ENCODE results near the gene NEU4. TPM values are rescaled to one million over a fixed set of nuclear protein-coding genes. Genes with fewer than 3 reads are reported as not detected.
A peak's percentile ranks its signal among the peaks of the same experiment; 100 is the strongest.

The NEU4 gene
- total and polyA plus RNA-seq, 2 of the 4 experiments (the other 2 are of a cell fraction): not detected

- no peak overlapping the region for H2BK120ac ChIP-seq (ENCODE audit: low read depth, low read length)
- no peak overlapping the region for H2BK5ac ChIP-seq (ENCODE audit: low read depth, low read length, poor library complexity, severe bottlenecking)
- no peak overlapping the region for H3K4ac ChIP-seq (ENCODE audit: low read depth, low read length)
- H2BK20ac ChIP-seq (ENCODE audit: low read depth, low read length): no peak overlapping the region
- no peaks in the 10 kb centered on the region for H3K9me3 ChIP-seq (ENCODE audit: control insufficient read depth, insufficient read depth, low read length)
- TF ChIP-seq SMC3 (IDR thresholded peaks at IDR 0.05; ENCODE audit: low read depth, low read length): no peak
- TF ChIP-seq, protein P1, sequence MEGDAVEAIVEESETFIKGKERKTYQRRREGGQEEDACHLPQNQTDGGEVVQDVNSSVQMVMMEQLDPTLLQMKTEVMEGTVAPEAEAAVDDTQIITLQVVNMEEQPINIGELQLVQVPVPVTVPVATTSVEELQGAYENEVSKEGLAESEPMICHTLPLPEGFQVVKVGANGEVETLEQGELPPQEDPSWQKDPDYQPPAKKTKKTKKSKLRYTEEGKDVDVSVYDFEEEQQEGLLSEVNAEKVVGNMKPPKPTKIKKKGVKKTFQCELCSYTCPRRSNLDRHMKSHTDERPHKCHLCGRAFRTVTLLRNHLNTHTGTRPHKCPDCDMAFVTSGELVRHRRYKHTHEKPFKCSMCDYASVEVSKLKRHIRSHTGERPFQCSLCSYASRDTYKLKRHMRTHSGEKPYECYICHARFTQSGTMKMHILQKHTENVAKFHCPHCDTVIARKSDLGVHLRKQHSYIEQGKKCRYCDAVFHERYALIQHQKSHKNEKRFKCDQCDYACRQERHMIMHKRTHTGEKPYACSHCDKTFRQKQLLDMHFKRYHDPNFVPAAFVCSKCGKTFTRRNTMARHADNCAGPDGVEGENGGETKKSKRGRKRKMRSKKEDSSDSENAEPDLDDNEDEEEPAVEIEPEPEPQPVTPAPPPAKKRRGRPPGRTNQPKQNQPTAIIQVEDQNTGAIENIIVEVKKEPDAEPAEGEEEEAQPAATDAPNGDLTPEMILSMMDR (conservative IDR thresholded peaks at IDR 0.05; ENCODE audit: low read depth, low read length): peak; percentile 20; the same call in 1 of the 2 replicates
- H2AK9ac ChIP-seq (replicated peaks; ENCODE audit: low read depth, low read length, poor library complexity): peak overlapping the region; percentile 23
- no peak overlapping the region for H3K18ac ChIP-seq (ENCODE audit: low read depth, low read length)
- no peak overlapping the region; the same call in 1 of the 2 replicates for H2AK5ac ChIP-seq (ENCODE audit: low read depth, low read length)
- no peak overlapping the region for H3K56ac ChIP-seq (ENCODE audit: extremely low read depth, insufficient read depth, low read length)
- CTCF ChIA-PET: interaction anchor here (1.5 kb wide), 1 partner anchor 9 kb away, joined by 4 read pairs; no protein-coding TSS in a partner anchor
- ATAC-seq (ENCODE audit: low read depth): peak; percentile 61
- H2BK15ac ChIP-seq (ENCODE audit: low read depth, low read length): no peak overlapping the region
- H3K14ac ChIP-seq (replicated peaks; ENCODE audit: low read depth, low read length): no peak overlapping the region
- H3K4me3 ChIP-seq (ENCODE audit: insufficient read depth, low read depth, low read length): no peak overlapping the region
- peaks cover 4% of the 10 kb centered on the region; the same call in 1 of the 2 replicates for H3K27me3 ChIP-seq (ENCODE audit: control insufficient read depth, insufficient read depth, low read length)
- dilution Hi-C loops (cut with HindIII; ENCODE audit: low sequenced_read_pairs, unreplicated experiment): no loop called here
- no peak overlapping the region for H4K91ac ChIP-seq (ENCODE audit: insufficient read depth, low read depth, low read length)
- POLR2A ChIA-PET (ENCODE audit: unreplicated experiment): no interaction called here
- H3K27ac ChIP-seq (ENCODE audit: insufficient read depth, low read length): no peak overlapping the region
- no peak overlapping the region for H4K5ac ChIP-seq (ENCODE audit: low read depth, low read length)
- H4K20me1 ChIP-seq (ENCODE audit: insufficient read depth, low read length): no peaks in the 10 kb centered on the region
- no peaks in the 10 kb centered on the region for H3K79me1 ChIP-seq (ENCODE audit: low read depth in 1 of 2, low read length in 2 of 2)
- no peak overlapping the region for H3K9ac ChIP-seq (ENCODE audit: low read depth, low read length)
- peak overlapping the region in 1 of 2 experiments; percentile 37; a peak in 1 of 4 replicates for H4K8ac ChIP-seq (ENCODE audit: low read depth in 2 of 2, low read length in 2 of 2)
- in situ Hi-C loops (cut with MboI; ENCODE audit: low sequenced_read_pairs): no loop called here
- H3K9me1 ChIP-seq (ENCODE audit: insufficient read depth, low read length): peaks cover 5% of the 10 kb centered on the region
- 22% methylated on average over 14 of the region's 30 CpGs; no CpG with 5 or more reads in 1 of the 2 experiments for WGBS, 2 experiments (ENCODE audit: extremely low coverage in 2 of 2, insufficient read length in 1 of 2)
- peak overlapping the region; percentile 87 for H2AFZ ChIP-seq (replicated peaks; ENCODE audit: low read length, poor library complexity)
- H3K23ac ChIP-seq (ENCODE audit: low read depth, low read length): no peak overlapping the region
- intact Hi-C loops (cut with micrococcal nuclease): no loop called here
- peak overlapping the region; percentile 29 for H3K4me2 ChIP-seq (ENCODE audit: low read depth, low read length)
- H3K36me3 ChIP-seq (ENCODE audit: control insufficient read depth, insufficient read depth, low read length): no peaks in the 10 kb centered on the region
- no TSS peak for BruUV-seq (replicated peaks)
- no peaks in the 10 kb centered on the region; the same call in 1 of the 2 replicates for H3K4me1 ChIP-seq (ENCODE audit: control insufficient read depth, insufficient read depth, low read length)
- peak; percentile 36 for DNase-seq
Measured at GRCh38 chr2:241859436-241860183, 50.6 kb downstream of the NEU4 start.
